Activated T-cell treated with anti-CD3 and anti-CD28 coated beads, Interleukin-2, amount 50 U/mL, for 1 hour (primary cell): Measurements from ENCODE around the gene ZNF519.
"Not testable (repeated sequence)": the region's sequence is repeated elsewhere in the genome, so short reads cannot be mapped to it uniquely, and the experiment has no call there.

Experiments used
- DNase-seq: peaks from one replicate; pipeline ENCODE4 v3.0.0-alpha.2; 2020

Gene ZNF519

GRCh38 chr18:14146771-14147170, 14.5 kb upstream of the ZNF519 start:
- DNase-seq: not testable (repeated sequence)

- DNase-seq: not testable (repeated sequence)
Measured at GRCh38 chr18:14145581-14146338, 13.5 kb upstream of the ZNF519 start.

GRCh38 chr18:14145021-14145420, 12.8 kb upstream of the ZNF519 start:
- DNase-seq: not testable (repeated sequence)

GRCh38 chr18:14144628-14144895, 12.3 kb upstream of the ZNF519 start:
- DNase-seq: no peak

GRCh38 chr18:14143871-14144627, 11.8 kb upstream of the ZNF519 start:
- DNase-seq: not testable (repeated sequence)

- DNase-seq: not testable (repeated sequence)
Measured at GRCh38 chr18:14143396-14143795, 11.2 kb upstream of the ZNF519 start.

GRCh38 chr18:14142177-14142576, 9.9 kb upstream of the ZNF519 start:
- not testable (repeated sequence) for DNase-seq

- not testable (repeated sequence) for DNase-seq
Measured at GRCh38 chr18:14139583-14139982, 7.3 kb upstream of the ZNF519 start.

GRCh38 chr18:14137971-14138370, 5.7 kb upstream of the ZNF519 start:
- not testable (repeated sequence) for DNase-seq

GRCh38 chr18:14131696-14132270, 452 bp downstream of the ZNF519 start:
- DNase-seq: not testable (repeated sequence)

- not testable (repeated sequence) for DNase-seq
Measured at GRCh38 chr18:14130804-14131203, 1.4 kb downstream of the ZNF519 start.

- DNase-seq: no peak
Measured at GRCh38 chr18:14124689-14125088, 7.5 kb downstream of the ZNF519 start.

- no peak for DNase-seq
Measured at GRCh38 chr18:14122097-14122496, 10.1 kb downstream of the ZNF519 start.

GRCh38 chr18:14120926-14121325, 11.3 kb downstream of the ZNF519 start:
- DNase-seq: no peak

- DNase-seq: no peak
Measured at GRCh38 chr18:14117606-14118005, 14.6 kb downstream of the ZNF519 start.

GRCh38 chr18:14106906-14107305, 25.3 kb downstream of the ZNF519 start:
- no peak for DNase-seq

GRCh38 chr18:14104906-14105748, 27.1 kb downstream of the ZNF519 start:
- DNase-seq: no peak

- no peak for DNase-seq
Measured at GRCh38 chr18:14104201-14104600, 28.0 kb downstream of the ZNF519 start.

GRCh38 chr18:14100503-14101286, 31.5 kb downstream of the ZNF519 start:
- DNase-seq: no peak

GRCh38 chr18:14098428-14098827, 33.8 kb downstream of the ZNF519 start:
- no peak for DNase-seq

- DNase-seq: no peak
Measured at GRCh38 chr18:14097761-14098160, 34.5 kb downstream of the ZNF519 start.

GRCh38 chr18:14093307-14093915, 38.8 kb downstream of the ZNF519 start:
- DNase-seq: no peak
